HK-2 (cell line): ENCODE measurements around the gene PXN.
"Not testable (repeated sequence)": the region's sequence is repeated elsewhere in the genome, so short reads cannot be mapped to it uniquely, and the experiment has no call there.

ENCODE experiments used
- DNase-seq: peaks from one replicate; pipeline ENCODE4 v3.0.0-alpha.2; 2018; ENCODE audit not compliant: unreplicated experiment

Gene PXN

GRCh38 chr12:120225852-120226640 lies 39.5 kb downstream of the PXN start:
- no peak for DNase-seq

GRCh38 chr12:120225200-120225558 lies 40.4 kb downstream of the PXN start:
- DNase-seq = no peak

GRCh38 chr12:120224304-120225199 lies 41.0 kb downstream of the PXN start:
- DNase-seq = no peak

GRCh38 chr12:120223458-120224303 lies 41.8 kb downstream of the PXN start:
- no peak for DNase-seq

GRCh38 chr12:120222288-120222832 lies 43.2 kb downstream of the PXN start:
- DNase-seq = no peak

- DNase-seq = no peak
Measured at GRCh38 chr12:120221576-120221900, 44.0 kb downstream of the PXN start.

- DNase-seq = no peak
Measured at GRCh38 chr12:120220838-120221575, 44.5 kb downstream of the PXN start.

GRCh38 chr12:120218680-120219606 lies 46.6 kb downstream of the PXN start:
- DNase-seq = no peak

- no peak for DNase-seq
Measured at GRCh38 chr12:120216742-120217605, 48.6 kb downstream of the PXN start.

- DNase-seq = no peak
Measured at GRCh38 chr12:120215766-120216735, 49.5 kb downstream of the PXN start.

GRCh38 chr12:120215357-120215735 lies 50.2 kb downstream of the PXN start:
- no peak for DNase-seq

GRCh38 chr12:120214626-120215356 lies 50.7 kb downstream of the PXN start:
- DNase-seq = no peak

- DNase-seq = no peak
Measured at GRCh38 chr12:120213758-120214157, 51.8 kb downstream of the PXN start.

- DNase-seq = not testable (repeated sequence)
Measured at GRCh38 chr12:120213182-120213581, 52.3 kb downstream of the PXN start.

GRCh38 chr12:120212301-120212700 lies 53.2 kb downstream of the PXN start:
- no peak for DNase-seq

- DNase-seq = no peak
Measured at GRCh38 chr12:120211904-120212283, 53.6 kb downstream of the PXN start.

- DNase-seq = no peak
Measured at GRCh38 chr12:120211243-120211903, 54.2 kb downstream of the PXN start.
